ENCODE measurements around the gene CDC27. TPM values are rescaled to one million over a fixed set of nuclear protein-coding genes. Genes with fewer than 3 reads are reported as not detected.

The CDC27 gene
- polyA plus RNA-seq, 3 donors: 19.7 to 52.0 (median 33.0) TPM

DNA sequence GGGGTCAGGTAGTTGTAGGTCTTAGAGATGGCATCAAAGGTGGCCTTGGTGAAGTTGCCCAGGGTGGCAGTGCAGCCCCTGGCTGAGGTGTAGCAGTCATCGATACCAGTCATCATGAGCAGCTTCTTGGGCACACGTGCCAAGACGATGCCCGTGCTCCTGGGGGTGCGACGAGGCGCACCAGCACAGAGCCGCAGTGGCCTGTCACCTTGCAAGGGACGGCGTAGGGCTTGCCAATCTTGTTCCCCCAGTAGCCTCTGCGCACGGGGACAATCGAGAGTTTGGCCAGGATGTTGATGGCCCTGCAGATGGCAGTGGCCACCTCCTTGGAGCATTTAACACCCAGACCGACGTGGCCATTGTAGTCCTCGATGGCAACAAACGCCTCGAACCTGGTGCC, 29.8 kb downstream of the CDC27 start:
- peaks cover 59 to 84% of the 10 kb centered on the region in 2 donors for H3K36me3 Mint-ChIP-seq
- intact Hi-C loops (cut with micrococcal nuclease): loop anchor here in 1 of 2 donors (10.0 kb wide), 1 partner anchor 455 kb away; no protein-coding TSS in a partner anchor

DNA sequence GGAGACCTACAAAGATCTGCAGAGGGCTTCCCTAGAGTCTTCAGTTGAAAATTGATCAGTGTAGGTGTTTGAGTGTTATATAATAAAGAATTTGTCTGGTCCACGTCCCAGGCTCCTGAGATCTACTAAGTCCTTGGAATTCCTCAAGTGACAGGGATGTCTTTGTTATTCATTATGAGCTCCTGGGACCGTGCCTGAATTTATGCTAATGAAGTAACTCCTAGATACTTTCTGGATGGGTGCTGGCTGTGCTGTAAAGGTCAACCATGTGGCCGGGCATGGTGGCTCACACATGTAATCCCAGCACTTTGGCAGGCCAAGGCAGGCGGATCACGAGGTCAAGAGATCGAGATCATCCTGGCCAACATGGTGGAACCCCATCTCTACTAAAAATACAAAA, 43.7 kb downstream of the CDC27 start:
- Histone ChIP-seq H3K9ac (ENCODE audit: insufficient read depth, low read length, poor library complexity, severe bottlenecking) (no peak overlapping the region), H2AFZ (ENCODE audit: insufficient read depth, low read depth, low read length, poor library complexity, severe bottlenecking) (no peak overlapping the region), H3K27ac (ENCODE audit: low read depth in 1 of 2, low read length in 2 of 2) (no peak overlapping the region), H4K20me1 (ENCODE audit: insufficient read depth, low read length) (peaks cover 3% of the 10 kb centered on the region), H3K9me3 (replicated peaks in 1 of 2; ENCODE audit: control insufficient read depth in 1 of 2, insufficient read depth in 1 of 2, low read length in 2 of 2) (no peaks in the 10 kb centered on the region), H3K4me3 (replicated peaks in 1 of 3; ENCODE audit: low read depth in 2 of 3, low read length in 3 of 3) (no peak overlapping the region), H3K4me2 (replicated peaks; ENCODE audit: extremely low read depth, low read length, poor library complexity, severe bottlenecking) (no peak overlapping the region), H3K4me1 (ENCODE audit: control insufficient read depth in 1 of 2, insufficient read depth in 2 of 2, low read length in 2 of 2) (no peaks in the 10 kb centered on the region), H3K79me2 (ENCODE audit: insufficient read depth, low read length) (no peaks in the 10 kb centered on the region), H3K27me3 (ENCODE audit: control insufficient read depth in 2 of 2, insufficient read depth in 2 of 2, low read length in 2 of 2) (no peaks in the 10 kb centered on the region), H3K36me3 (replicated peaks in 1 of 2; ENCODE audit: control insufficient read depth in 1 of 2, insufficient read depth in 2 of 2, low read length in 2 of 2) (peaks cover 76 to 100% of the 10 kb centered on the region in 2 donors)
- H3K36me3 Mint-ChIP-seq: peaks cover 71 to 94% of the 10 kb centered on the region in 2 donors
- H3K4me1 Mint-ChIP-seq: no peaks in the 10 kb centered on the region
- no peak for DNase-seq
- H3K27ac Mint-ChIP-seq: no peak overlapping the region
- WGBS (ENCODE audit: insufficient coverage): 0% methylated on average over 1 of the region's 6 CpGs
- TF ChIP-seq, protein P1, sequence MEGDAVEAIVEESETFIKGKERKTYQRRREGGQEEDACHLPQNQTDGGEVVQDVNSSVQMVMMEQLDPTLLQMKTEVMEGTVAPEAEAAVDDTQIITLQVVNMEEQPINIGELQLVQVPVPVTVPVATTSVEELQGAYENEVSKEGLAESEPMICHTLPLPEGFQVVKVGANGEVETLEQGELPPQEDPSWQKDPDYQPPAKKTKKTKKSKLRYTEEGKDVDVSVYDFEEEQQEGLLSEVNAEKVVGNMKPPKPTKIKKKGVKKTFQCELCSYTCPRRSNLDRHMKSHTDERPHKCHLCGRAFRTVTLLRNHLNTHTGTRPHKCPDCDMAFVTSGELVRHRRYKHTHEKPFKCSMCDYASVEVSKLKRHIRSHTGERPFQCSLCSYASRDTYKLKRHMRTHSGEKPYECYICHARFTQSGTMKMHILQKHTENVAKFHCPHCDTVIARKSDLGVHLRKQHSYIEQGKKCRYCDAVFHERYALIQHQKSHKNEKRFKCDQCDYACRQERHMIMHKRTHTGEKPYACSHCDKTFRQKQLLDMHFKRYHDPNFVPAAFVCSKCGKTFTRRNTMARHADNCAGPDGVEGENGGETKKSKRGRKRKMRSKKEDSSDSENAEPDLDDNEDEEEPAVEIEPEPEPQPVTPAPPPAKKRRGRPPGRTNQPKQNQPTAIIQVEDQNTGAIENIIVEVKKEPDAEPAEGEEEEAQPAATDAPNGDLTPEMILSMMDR (IDR thresholded peaks at IDR 0.05): no peak
- intact Hi-C loops (cut with micrococcal nuclease): no loop called here
- H3K27me3 Mint-ChIP-seq (ENCODE audit: low read depth in 3 of 3): no peaks in the 10 kb centered on the region
- no peaks in the 10 kb centered on the region for H3K9me3 Mint-ChIP-seq
- no peak overlapping the region for H3K4me3 Mint-ChIP-seq

More for the DNA sequence above, 29.8 kb downstream of the CDC27 start:
- Histone ChIP-seq H3K4me1 (ENCODE audit: control insufficient read depth in 1 of 2, insufficient read depth in 2 of 2, low read length in 2 of 2) (no peaks in the 10 kb centered on the region), H4K20me1 (ENCODE audit: insufficient read depth, low read length) (peaks cover 10% of the 10 kb centered on the region), H3K4me3 (replicated peaks in 1 of 3; ENCODE audit: low read depth in 2 of 3, low read length in 3 of 3) (no peak overlapping the region), H2AFZ (ENCODE audit: insufficient read depth, low read depth, low read length, poor library complexity, severe bottlenecking) (no peak overlapping the region), H3K27ac (ENCODE audit: low read depth in 1 of 2, low read length in 2 of 2) (no peak overlapping the region), H3K79me2 (ENCODE audit: insufficient read depth, low read length) (peaks cover 10% of the 10 kb centered on the region), H3K9ac (ENCODE audit: insufficient read depth, low read length, poor library complexity, severe bottlenecking) (no peak overlapping the region), H3K9me3 (replicated peaks in 1 of 2; ENCODE audit: control insufficient read depth in 1 of 2, insufficient read depth in 1 of 2, low read length in 2 of 2) (no peaks in the 10 kb centered on the region), H3K27me3 (ENCODE audit: control insufficient read depth in 2 of 2, insufficient read depth in 2 of 2, low read length in 2 of 2) (no peaks in the 10 kb centered on the region), H3K4me2 (replicated peaks; ENCODE audit: extremely low read depth, low read length, poor library complexity, severe bottlenecking) (no peak overlapping the region), H3K36me3 (replicated peaks in 1 of 2; ENCODE audit: control insufficient read depth in 1 of 2, insufficient read depth in 2 of 2, low read length in 2 of 2) (peaks cover 66 to 93% of the 10 kb centered on the region in 2 donors)
- peaks cover 5% of the 10 kb centered on the region for H3K4me1 Mint-ChIP-seq
- no peak overlapping the region for H3K27ac Mint-ChIP-seq
- no peak for DNase-seq
- H3K27me3 Mint-ChIP-seq (ENCODE audit: low read depth in 3 of 3): peaks cover 0 to 3% (median 0%) of the 10 kb centered on the region in 3 donors
- WGBS (ENCODE audit: insufficient coverage): 99% methylated on average over 18 of the region's 18 CpGs
- TF ChIP-seq, protein P1 (IDR thresholded peaks at IDR 0.05): no peak
- H3K9me3 Mint-ChIP-seq: no peaks in the 10 kb centered on the region
- H3K4me3 Mint-ChIP-seq: no peak overlapping the region
